B cell (primary cell): ENCODE results near the gene VGLL2. TPM values are rescaled to one million over a fixed set of nuclear protein-coding genes. Genes with fewer than 3 reads are reported as not detected.
"Not testable (repeated sequence)": the region's sequence is repeated elsewhere in the genome, so short reads cannot be mapped to it uniquely, and the experiment has no call there.

Source experiments
- ATAC-seq: fragments of 200-7000 bp; cut with Tn5 transposase; one replicate; pipeline ENCODE4 v1.10.0; 2021; ENCODE audit warnings: low read depth, mild to moderate bottlenecking, moderate number of reproducible peaks, moderate library complexity
- CTCF ChIA-PET: fragments of 350-600 bp; sonication (Branson Sonifier 250); formaldehyde crosslinking; loops from one replicate; lab custom pipeline; 2021; ENCODE audit warnings: antibody characterized with exemption, inconsistent platforms; lab: Charles Lee
- POLR2A ChIA-PET: fragments of 350-600 bp; sonication (Branson Sonifier 250); formaldehyde crosslinking; loops from one replicate; lab custom pipeline; 2021; ENCODE audit warnings: antibody characterized with exemption; lab: Charles Lee
- DNase-seq: peaks from one replicate; pipeline ENCODE4 v3.0.0; 2013
- H2AFZ ChIP-seq: 2 replicates; pipeline ENCODE4 v1.6.1; 2012; ENCODE audit warnings: mild to moderate bottlenecking, low read depth, low read length; ENCODE audit not compliant: insufficient read depth, poor library complexity, severe bottlenecking
- H3K27ac ChIP-seq, 2 donors: 1 replicate in 1 of 2; 2 replicates in 1 of 2; pipeline ENCODE4 v1.5.1; 2012 to 2013; ENCODE audit warnings: low read length in 2 of 2, mild to moderate bottlenecking in 2 of 2, moderate library complexity in 1 of 2
- H3K27me3 ChIP-seq, 4 experiments: fragments of 200-600 bp in 1 of 4; sonication (generic) in 1 of 4; replicated peaks in 1 of 4; 1 replicate in 2 of 4; 2 replicates in 2 of 4; pipeline versions ENCODE4 v1.6.1 to v1.7.0; 2013 to 2016; ENCODE audit warnings: low read length in 3 of 4, mild to moderate bottlenecking in 2 of 4, mixed read lengths in 1 of 4, moderate library complexity in 1 of 4; ENCODE audit not compliant: insufficient read depth in 4 of 4, control insufficient read depth in 3 of 4; ENCODE audit errors: control extremely low read depth in 1 of 4
- H3K36me3 ChIP-seq, 2 experiments: replicated peaks in 1 of 2; 1 replicate in 1 of 2; 2 replicates in 1 of 2; pipeline versions ENCODE4 v1.6.1 to v1.7.1; 2013; ENCODE audit warnings: low read length in 1 of 2; ENCODE audit not compliant: insufficient read depth in 2 of 2, control insufficient read depth in 1 of 2; ENCODE audit errors: control extremely low read depth in 1 of 2, extremely low read depth in 1 of 2
- H3K4me1 ChIP-seq, 2 donors: fragments of 200-600 bp in 1 of 2; sonication (generic) in 1 of 2; 1 replicate in 1 of 2; 2 replicates in 1 of 2; pipeline versions ENCODE4 v1.5.1 to v1.6.1; 2013 to 2017; ENCODE audit warnings: low read length in 2 of 2; ENCODE audit not compliant: control insufficient read depth in 2 of 2, insufficient read depth in 2 of 2
- H3K4me2 ChIP-seq: replicated peaks from 2 replicates; pipeline ENCODE3; 2012; ENCODE audit warnings: mild to moderate bottlenecking, low read depth, low read length; ENCODE audit not compliant: poor library complexity, severe bottlenecking
- H3K4me3 ChIP-seq, 5 experiments: fragments of 200-600 bp in 1 of 5; sonication (generic) in 1 of 5; 1 replicate in 3 of 5; 2 replicates in 2 of 5; pipeline versions ENCODE4 v1.5.1 to v1.7.0; 2011 to 2016; ENCODE audit warnings: low read length in 4 of 5, mild to moderate bottlenecking in 4 of 5, low read depth in 2 of 5, control low read depth in 1 of 5, moderate library complexity in 1 of 5; ENCODE audit not compliant: insufficient read depth in 1 of 5; ENCODE audit errors: control extremely low read depth in 1 of 5, extremely low read depth in 1 of 5
- H3K79me2 ChIP-seq: fragments of 200-600 bp; sonication (generic); one replicate; pipeline ENCODE4 v1.6.0; 2016; ENCODE audit warnings: low read length; ENCODE audit not compliant: control insufficient read depth, insufficient read depth
- H3K9ac ChIP-seq: fragments of 200-600 bp; sonication (generic); 2 replicates; pipeline ENCODE4 v1.6.1; 2017; ENCODE audit warnings: mild to moderate bottlenecking, low read length, moderate library complexity
- H3K9me3 ChIP-seq, 3 donors: one replicate each; pipeline versions ENCODE4 v1.6.1 to v1.7.1; 2013; ENCODE audit warnings: low read length in 2 of 3; ENCODE audit not compliant: control insufficient read depth in 2 of 3, insufficient read depth in 1 of 3; ENCODE audit errors: control extremely low read depth in 1 of 3
- H4K20me1 ChIP-seq: 2 replicates; pipeline ENCODE4 v1.6.0; 2012; ENCODE audit warnings: mild to moderate bottlenecking, low read length; ENCODE audit not compliant: insufficient read depth, control insufficient read depth, poor library complexity, severe bottlenecking
- H3K27ac Mint-ChIP-seq: one replicate; pipeline ENCODE4 v1.8.0; 2021; ENCODE audit warnings: mixed read lengths
- H3K27me3 Mint-ChIP-seq: one replicate; pipeline ENCODE4 v1.8.0; 2021; ENCODE audit warnings: mixed read lengths
- H3K4me1 Mint-ChIP-seq: one replicate; pipeline ENCODE4 v1.8.0; 2021; ENCODE audit warnings: mixed read lengths
- H3K4me3 Mint-ChIP-seq: one replicate; pipeline ENCODE4 v1.8.0; 2021; ENCODE audit warnings: mixed read lengths
- H3K9me3 Mint-ChIP-seq: one replicate; pipeline ENCODE4 v1.8.0; 2022; ENCODE audit warnings: mixed read lengths; ENCODE audit not compliant: insufficient read depth
- CTCF ChIP-seq: fragments of 200-600 bp; IDR thresholded peaks from one replicate; pipeline ENCODE4 v1.8.0; 2022; ENCODE audit warnings: antibody characterized with exemption, mild to moderate bottlenecking
- EZH2 ChIP-seq: IDR thresholded peaks from 2 replicates; pipeline ENCODE4 v1.6.1; 2012; ENCODE audit warnings: borderline replicate concordance, low read depth, mild to moderate bottlenecking, moderate library complexity, low read length; ENCODE audit not compliant: insufficient read depth, poor library complexity, severe bottlenecking
- WGBS: methylation state at CpG from one replicate; pipeline ENCODE4 v1.1.5; 2013; ENCODE audit warnings: missing lambda C conversion rate; ENCODE audit not compliant: insufficient coverage; 5-methylcytosine and 5-hydroxymethylcytosine counted together
- intact Hi-C: fragments of 100-400 bp; cut with micrococcal nuclease; formaldehyde crosslinking; loops from one replicate; pipeline ENCODE4 v1.10.0; 2022
- polyA plus RNA-seq: library from polyadenylated mRNA; depleted of rRNA; stranded (reverse); fragments of >200 nt; gene quantifications from 2 replicates; pipeline ENCODE4 v1.2.3, GENCODE V29; 2012
- total RNA-seq, 2 donors: library from RNA; stranded (reverse); fragments of 120-200 nt in 1 of 2; gene quantifications; 1 replicate in 1 of 2; 2 replicates in 1 of 2; pipeline versions ENCODE4 v1.2.3 to v1.2.4, GENCODE V29; 2013 to 2022

Gene VGLL2
- total and polyA plus RNA-seq, 2 donors (not counting 1 experiment from before 2014, with no cell fraction given) = not detected

DNA sequence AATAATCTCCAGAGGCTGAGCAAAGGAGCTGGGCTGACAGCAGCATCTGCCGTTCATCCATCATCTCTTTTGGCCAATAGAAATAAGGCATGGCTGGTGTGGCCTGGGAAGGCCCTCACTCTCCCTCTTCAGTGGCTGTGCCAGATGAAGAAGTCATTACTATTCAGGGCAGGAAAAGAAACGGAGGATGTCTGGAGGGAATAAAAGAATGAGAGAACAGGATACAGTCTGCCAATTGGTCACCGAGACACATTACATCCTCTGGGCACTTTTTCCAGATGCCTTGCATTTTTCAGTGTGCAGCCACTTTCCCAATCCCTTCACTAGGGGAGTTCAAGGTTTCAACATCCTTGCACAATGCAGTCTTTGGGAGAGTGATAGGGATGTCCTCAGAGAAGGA, 32.2 kb upstream of the VGLL2 start:
- no peak overlapping the region for H3K4me3 Mint-ChIP-seq
- Histone ChIP-seq H3K27ac (no peak overlapping the region), H3K4me2 (no peak overlapping the region), H3K9me3 (peaks cover 0 to 4% (median 0%) of the 10 kb centered on the region in 3 donors), H3K9ac (no peak overlapping the region), H4K20me1 (no peaks in the 10 kb centered on the region), H3K4me1 (no peaks in the 10 kb centered on the region), H3K36me3 (no peaks in the 10 kb centered on the region), H3K4me3 (no peak overlapping the region), H3K27me3 (no peaks in the 10 kb centered on the region), H2AFZ (no peak overlapping the region), H3K79me2 (no peaks in the 10 kb centered on the region)
- no peak for ATAC-seq
- ChIA-PET POLR2A (no interaction called here), CTCF (no interaction called here)
- no peak for DNase-seq
- intact Hi-C loops = no loop called here
- TF ChIP-seq EZH2 = no peak
- no peak for TF ChIP-seq CTCF
- H3K27me3 Mint-ChIP-seq = peaks cover 9% of the 10 kb centered on the region
- H3K9me3 Mint-ChIP-seq = no peaks in the 10 kb centered on the region
- H3K27ac Mint-ChIP-seq = no peak overlapping the region
- H3K4me1 Mint-ChIP-seq = no peaks in the 10 kb centered on the region
- WGBS = 100% methylated on average over 1 of the region's 3 CpGs

- TF ChIP-seq EZH2 (no peak), CTCF (no peak)
- no peaks in the 10 kb centered on the region for H4K20me1 ChIP-seq
Observed at GRCh38 chr6:117237561-117237960, 27.8 kb upstream of the VGLL2 start.

DNA sequence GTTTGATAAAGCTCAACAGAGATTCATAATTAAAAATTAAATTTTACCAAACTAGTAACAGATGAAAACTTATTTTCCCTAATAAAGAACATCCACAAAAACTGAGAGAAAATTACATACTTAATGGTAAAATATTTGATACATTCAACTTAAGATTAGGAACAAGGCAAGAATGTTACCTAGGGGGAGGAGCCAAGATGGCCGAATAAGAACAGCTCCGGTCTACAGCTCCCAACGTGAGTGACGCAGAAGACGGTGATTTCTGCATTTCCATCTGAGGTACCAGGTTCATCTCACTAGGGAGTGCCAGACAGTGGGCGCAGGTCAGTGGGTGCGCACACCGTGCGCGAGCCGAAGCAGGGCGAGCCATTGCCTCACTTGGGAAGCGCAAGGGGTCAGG, 20.8 kb upstream of the VGLL2 start:
- 80% methylated on average over 5 of the region's 13 CpGs for WGBS
- H3K4me1 Mint-ChIP-seq = not testable (repeated sequence)

More at GRCh38 chr6:117237561-117237960, 27.8 kb upstream of the VGLL2 start:
- H3K4me1 Mint-ChIP-seq = no peaks in the 10 kb centered on the region
- WGBS = no CpG with 5 or more reads among the region's 2 CpGs
- H3K4me3 ChIP-seq = no peak overlapping the region
- no peaks in the 10 kb centered on the region for H3K4me1 ChIP-seq
- peaks cover 3% of the 10 kb centered on the region for H3K27me3 Mint-ChIP-seq
- H3K9me3 ChIP-seq = no peaks in the 10 kb centered on the region
- no peak for ATAC-seq
- no peak overlapping the region for H3K9ac ChIP-seq
- DNase-seq = no peak
- no peaks in the 10 kb centered on the region for H3K9me3 Mint-ChIP-seq
- no peaks in the 10 kb centered on the region for H3K27me3 ChIP-seq
- H3K4me3 Mint-ChIP-seq = no peak overlapping the region
- no peak overlapping the region for H2AFZ ChIP-seq
- ChIA-PET CTCF (no interaction called here), POLR2A (no interaction called here)
- H3K36me3 ChIP-seq = no peaks in the 10 kb centered on the region
- H3K79me2 ChIP-seq = no peaks in the 10 kb centered on the region
- H3K27ac Mint-ChIP-seq = no peak overlapping the region
- no peak overlapping the region for H3K27ac ChIP-seq
- no peak overlapping the region for H3K4me2 ChIP-seq
- intact Hi-C loops = no loop called here

More for the DNA sequence above, 20.8 kb upstream of the VGLL2 start:
- H2AFZ ChIP-seq, CTCF ChIA-PET, H4K20me1 ChIP-seq, H3K27ac Mint-ChIP-seq, H3K4me3 ChIP-seq, H3K27me3 Mint-ChIP-seq, ATAC-seq, H3K27me3 ChIP-seq, H3K36me3 ChIP-seq, H3K4me3 Mint-ChIP-seq, H3K9me3 ChIP-seq, intact Hi-C loops, H3K9me3 Mint-ChIP-seq, H3K79me2 ChIP-seq, H3K4me1 ChIP-seq, H3K4me2 ChIP-seq, H3K9ac ChIP-seq, POLR2A ChIA-PET, H3K27ac ChIP-seq: not testable (repeated sequence)
- DNase-seq = peak; percentile 7
